Hepatocyte (in vitro differentiated cells): ENCODE data around the gene SLC17A9.

Experiments
- EZH2 ChIP-seq: fragments of 200-600 bp; sonication (generic); IDR thresholded peaks from 2 replicates; pipeline ENCODE4 v1.6.1; 2016; ENCODE audit warnings: antibody characterized with exemption, mild to moderate bottlenecking, borderline replicate concordance
- EZH2phosphoT487 ChIP-seq: fragments of 200-600 bp; sonication (generic); IDR thresholded peaks from one replicate; pipeline ENCODE4 v1.6.1; 2018; ENCODE audit warnings: antibody characterized with exemption, mild to moderate bottlenecking, low read depth, moderate library complexity; ENCODE audit not compliant: unreplicated experiment, severe bottlenecking
- TF ChIP-seq, protein P1 (sequence below): fragments of 200-600 bp; sonication (generic); IDR thresholded peaks from 2 replicates; pipeline ENCODE4 v1.5.1; 2016; ENCODE audit warnings: antibody characterized with exemption, mild to moderate bottlenecking; ENCODE audit not compliant: poor library complexity

GRCh38 chr20:62972845-62973745 is 20.6 kb downstream of the SLC17A9 start:
- TF ChIP-seq, protein P1, sequence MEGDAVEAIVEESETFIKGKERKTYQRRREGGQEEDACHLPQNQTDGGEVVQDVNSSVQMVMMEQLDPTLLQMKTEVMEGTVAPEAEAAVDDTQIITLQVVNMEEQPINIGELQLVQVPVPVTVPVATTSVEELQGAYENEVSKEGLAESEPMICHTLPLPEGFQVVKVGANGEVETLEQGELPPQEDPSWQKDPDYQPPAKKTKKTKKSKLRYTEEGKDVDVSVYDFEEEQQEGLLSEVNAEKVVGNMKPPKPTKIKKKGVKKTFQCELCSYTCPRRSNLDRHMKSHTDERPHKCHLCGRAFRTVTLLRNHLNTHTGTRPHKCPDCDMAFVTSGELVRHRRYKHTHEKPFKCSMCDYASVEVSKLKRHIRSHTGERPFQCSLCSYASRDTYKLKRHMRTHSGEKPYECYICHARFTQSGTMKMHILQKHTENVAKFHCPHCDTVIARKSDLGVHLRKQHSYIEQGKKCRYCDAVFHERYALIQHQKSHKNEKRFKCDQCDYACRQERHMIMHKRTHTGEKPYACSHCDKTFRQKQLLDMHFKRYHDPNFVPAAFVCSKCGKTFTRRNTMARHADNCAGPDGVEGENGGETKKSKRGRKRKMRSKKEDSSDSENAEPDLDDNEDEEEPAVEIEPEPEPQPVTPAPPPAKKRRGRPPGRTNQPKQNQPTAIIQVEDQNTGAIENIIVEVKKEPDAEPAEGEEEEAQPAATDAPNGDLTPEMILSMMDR, result no peak
- no peak for TF ChIP-seq EZH2
- TF ChIP-seq EZH2phosphoT487, result no peak
